AG04450 (cell line): ENCODE results near the gene TRHDE. TPM values are rescaled to one million over a fixed set of nuclear protein-coding genes. Genes with fewer than 3 reads are reported as not detected.

Experiments
- CTCF ChIA-PET: fragments of 300-600, 350-600 bp; formaldehyde crosslinking; extraction: SDS; loops from one replicate; lab custom pipeline; 2022; ENCODE audit warnings: antibody characterized with exemption, inconsistent platforms; lab: Charles Lee
- POLR2A ChIA-PET: fragments of 350-600 bp; formaldehyde crosslinking; extraction: SDS; loops from one replicate; lab custom pipeline; 2021; ENCODE audit warnings: antibody characterized with exemption, inconsistent platforms; lab: Yijun Ruan, JAX
- DNase-seq: peaks from one replicate; pipeline ENCODE4 v3.0.0-alpha.2; 2011; ENCODE audit warnings: low read depth, low spot score
- H3K27ac ChIP-seq: one replicate; pipeline ENCODE4 v1.5.1; 2012; ENCODE audit warnings: low read depth, low read length, control low read depth
- H3K27me3 ChIP-seq: one replicate; pipeline ENCODE4 v1.6.0; 2012; ENCODE audit warnings: low read length; ENCODE audit not compliant: control insufficient read depth, insufficient read depth
- H3K4me3 ChIP-seq: 2 replicates; pipeline ENCODE4 v1.5.1; 2011; ENCODE audit warnings: mild to moderate bottlenecking, low read depth, low read length, control low read depth
- H3K9me3 ChIP-seq: 2 replicates; pipeline ENCODE4 v1.5.1; 2012; ENCODE audit warnings: low read length; ENCODE audit not compliant: control insufficient read depth, insufficient read depth
- polyA plus RNA-seq: library from polyadenylated mRNA; depleted of rRNA; stranded (reverse); fragments of >200 nt; gene quantifications from 2 replicates; pipeline ENCODE4 v1.2.3, GENCODE V29; 2011
- TF ChIP-seq, protein P1 (sequence below): IDR thresholded peaks from 2 replicates; pipeline ENCODE4 v1.5.1; 2011; ENCODE audit warnings: low read depth, low read length, control low read depth, inconsistent platforms

The TRHDE gene
- polyA plus RNA-seq, 1 experiment = 90.7 TPM

DNA sequence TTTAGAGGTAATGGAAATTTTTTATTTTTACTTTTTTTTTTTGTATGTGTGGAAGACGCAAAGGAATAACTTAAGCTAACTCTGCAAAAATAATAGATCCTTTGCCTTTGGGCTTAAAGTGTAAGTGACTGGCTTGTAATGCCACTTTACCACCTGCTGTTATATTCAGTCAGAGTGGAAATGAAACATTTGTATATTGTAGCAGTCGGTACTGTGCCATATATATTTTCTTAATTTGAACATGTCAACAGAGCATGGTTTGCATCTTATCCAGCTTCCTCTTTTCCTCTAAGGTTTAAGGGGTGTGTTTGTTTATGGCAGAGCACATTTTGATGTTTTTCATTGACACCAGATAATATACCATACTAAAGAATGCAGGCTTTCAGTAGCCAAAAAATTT is 176.6 kb downstream of the TRHDE start:
- ChIA-PET CTCF (no interaction called here), POLR2A (no interaction called here)
- DNase-seq = no peak
- Histone ChIP-seq H3K4me3 (no peak overlapping the region), H3K27me3 (no peaks in the 10 kb centered on the region), H3K27ac (no peak overlapping the region), H3K9me3 (peaks cover 4% of the 10 kb centered on the region)
- TF ChIP-seq, protein P1, sequence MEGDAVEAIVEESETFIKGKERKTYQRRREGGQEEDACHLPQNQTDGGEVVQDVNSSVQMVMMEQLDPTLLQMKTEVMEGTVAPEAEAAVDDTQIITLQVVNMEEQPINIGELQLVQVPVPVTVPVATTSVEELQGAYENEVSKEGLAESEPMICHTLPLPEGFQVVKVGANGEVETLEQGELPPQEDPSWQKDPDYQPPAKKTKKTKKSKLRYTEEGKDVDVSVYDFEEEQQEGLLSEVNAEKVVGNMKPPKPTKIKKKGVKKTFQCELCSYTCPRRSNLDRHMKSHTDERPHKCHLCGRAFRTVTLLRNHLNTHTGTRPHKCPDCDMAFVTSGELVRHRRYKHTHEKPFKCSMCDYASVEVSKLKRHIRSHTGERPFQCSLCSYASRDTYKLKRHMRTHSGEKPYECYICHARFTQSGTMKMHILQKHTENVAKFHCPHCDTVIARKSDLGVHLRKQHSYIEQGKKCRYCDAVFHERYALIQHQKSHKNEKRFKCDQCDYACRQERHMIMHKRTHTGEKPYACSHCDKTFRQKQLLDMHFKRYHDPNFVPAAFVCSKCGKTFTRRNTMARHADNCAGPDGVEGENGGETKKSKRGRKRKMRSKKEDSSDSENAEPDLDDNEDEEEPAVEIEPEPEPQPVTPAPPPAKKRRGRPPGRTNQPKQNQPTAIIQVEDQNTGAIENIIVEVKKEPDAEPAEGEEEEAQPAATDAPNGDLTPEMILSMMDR = no peak

DNA sequence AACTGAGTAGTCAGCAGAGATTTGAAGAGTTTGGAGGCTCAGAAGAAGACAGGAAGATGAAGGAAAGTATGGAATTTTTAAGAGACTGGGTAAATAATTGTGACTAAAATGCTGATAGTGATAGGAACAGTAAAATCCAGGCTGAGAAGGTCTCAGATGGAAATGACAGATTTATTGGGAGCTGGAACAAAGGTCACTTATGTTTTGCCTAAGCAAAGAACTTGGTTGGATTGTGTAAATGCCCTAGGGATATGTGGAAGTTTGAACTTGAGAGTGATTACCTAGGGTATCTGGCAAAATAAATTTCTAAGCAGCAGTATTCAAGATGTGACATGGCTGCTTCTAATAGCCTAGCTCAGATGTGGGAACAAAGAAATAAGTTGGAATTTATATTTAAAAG is 180.9 kb downstream of the TRHDE start:
- peaks cover 4% of the 10 kb centered on the region for H3K9me3 ChIP-seq
- DNase-seq = no peak
- H3K27me3 ChIP-seq = no peaks in the 10 kb centered on the region
- H3K4me3 ChIP-seq = no peak overlapping the region
- ChIA-PET POLR2A (no interaction called here), CTCF (no interaction called here)
- no peak overlapping the region for H3K27ac ChIP-seq
- TF ChIP-seq, protein P1 = no peak

DNA sequence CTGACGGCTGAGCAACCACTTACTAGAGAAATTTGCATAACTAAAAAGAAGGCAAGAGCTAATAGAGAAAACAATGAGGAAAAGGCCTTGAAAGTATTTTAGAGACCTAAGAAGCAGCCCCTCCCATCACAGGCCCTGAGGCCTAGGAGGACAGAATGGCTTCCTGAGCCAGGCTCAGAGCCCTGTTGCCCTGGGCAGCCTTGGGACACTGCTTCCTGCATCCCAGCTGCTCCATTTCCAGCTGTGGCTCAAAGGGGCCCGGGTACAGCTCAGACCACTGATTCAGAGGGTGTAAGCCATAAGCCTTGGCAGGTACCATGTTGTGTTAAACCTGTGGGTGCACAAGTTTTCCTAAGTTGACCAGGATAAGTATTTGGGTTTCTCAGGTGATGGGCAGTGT is 181.4 kb downstream of the TRHDE start:
- no peak overlapping the region for H3K27ac ChIP-seq
- CTCF ChIA-PET = no interaction called here
- H3K9me3 ChIP-seq = peaks cover 4% of the 10 kb centered on the region
- POLR2A ChIA-PET = no interaction called here
- H3K27me3 ChIP-seq = no peaks in the 10 kb centered on the region
- no peak overlapping the region for H3K4me3 ChIP-seq
- TF ChIP-seq, protein P1 = no peak
- no peak for DNase-seq

DNA sequence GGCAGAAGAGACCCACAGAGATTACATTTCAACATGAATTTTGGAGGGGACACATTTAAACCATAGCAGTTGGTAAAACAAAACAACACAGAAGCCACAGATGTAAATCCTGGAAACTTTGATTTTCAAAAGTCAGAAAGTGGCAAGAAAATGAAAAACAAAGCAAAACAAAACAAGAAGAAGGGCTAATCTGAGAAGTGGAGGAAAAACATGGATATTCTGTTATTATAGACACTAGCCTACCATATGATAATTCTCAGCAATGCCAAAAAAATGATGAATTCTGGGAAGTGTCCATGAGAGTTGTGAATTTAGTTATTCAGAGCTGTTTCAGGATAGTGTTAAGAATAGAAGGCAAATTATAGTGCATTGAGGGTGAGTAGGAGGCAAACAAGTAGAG is 192.3 kb downstream of the TRHDE start:
- no peak for DNase-seq
- Histone ChIP-seq H3K27ac (no peak overlapping the region), H3K9me3 (no peaks in the 10 kb centered on the region), H3K27me3 (no peaks in the 10 kb centered on the region), H3K4me3 (no peak overlapping the region)
- CTCF ChIA-PET = interaction anchor here (0.6 kb wide), 1 partner anchor 446 kb away, joined by 3 read pairs; no protein-coding TSS in a partner anchor
- TF ChIP-seq, protein P1 = no peak
- POLR2A ChIA-PET = no interaction called here

DNA sequence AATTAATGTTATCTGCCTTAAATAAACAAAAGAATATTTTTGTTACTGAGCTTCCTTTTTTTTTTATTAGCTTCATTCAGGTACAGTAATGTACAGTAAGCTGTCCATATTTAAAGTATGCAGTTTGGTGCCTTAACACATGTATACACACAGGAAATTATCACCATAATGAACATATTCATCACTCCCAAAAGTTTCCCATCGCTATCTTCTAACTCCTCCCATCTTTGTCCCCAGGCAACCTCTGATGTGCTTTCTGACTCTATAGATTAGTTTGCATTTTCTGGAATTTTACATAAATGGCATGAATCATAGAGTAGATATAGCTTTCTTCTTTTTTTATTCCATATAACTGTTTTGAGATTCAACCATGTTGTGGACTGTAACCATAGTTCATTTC is 193.0 kb downstream of the TRHDE start:
- TF ChIP-seq, protein P1 = no peak
- no peaks in the 10 kb centered on the region for H3K9me3 ChIP-seq
- no peak overlapping the region for H3K27ac ChIP-seq
- ChIA-PET POLR2A (no interaction called here), CTCF (interaction anchor here (0.6 kb wide), 1 partner anchor 447 kb away, joined by 3 read pairs; no protein-coding TSS in a partner anchor)
- no peak for DNase-seq
- H3K4me3 ChIP-seq = no peak overlapping the region
- no peaks in the 10 kb centered on the region for H3K27me3 ChIP-seq
